SKM-1 (cell line): ENCODE data around the gene CSNK2A1.
A peak's percentile ranks its signal among the peaks of the same experiment; 100 is the strongest.
"Not testable (repeated sequence)": the region's sequence is repeated elsewhere in the genome, so short reads cannot be mapped to it uniquely, and the experiment has no call there.

ENCODE experiments used
- DNase-seq: peaks from one replicate; lab custom pipeline; 2025; ENCODE audit not compliant: unreplicated experiment; lab: John Stamatoyannopoulos, UW

CSNK2A1 gene

DNA sequence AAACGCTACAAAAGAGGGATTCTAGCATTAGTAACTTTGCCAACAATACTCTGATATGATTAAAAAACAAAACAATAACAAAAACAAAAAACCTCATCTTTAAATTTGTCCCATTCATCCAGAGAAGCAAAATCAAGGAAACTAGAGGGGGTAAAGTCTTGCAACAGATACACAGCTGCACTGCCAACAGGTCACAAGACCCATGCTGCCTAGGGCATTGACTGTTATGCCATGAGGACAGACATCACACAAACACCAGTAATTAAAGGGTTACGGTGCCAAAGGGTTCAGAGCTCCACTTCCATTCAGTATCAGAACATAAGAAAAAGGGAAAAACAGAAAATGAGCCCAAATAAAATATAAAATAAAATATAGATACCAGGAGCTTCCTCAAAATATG, 82.9 kb downstream of the CSNK2A1 start:
- DNase-seq = no peak

DNA sequence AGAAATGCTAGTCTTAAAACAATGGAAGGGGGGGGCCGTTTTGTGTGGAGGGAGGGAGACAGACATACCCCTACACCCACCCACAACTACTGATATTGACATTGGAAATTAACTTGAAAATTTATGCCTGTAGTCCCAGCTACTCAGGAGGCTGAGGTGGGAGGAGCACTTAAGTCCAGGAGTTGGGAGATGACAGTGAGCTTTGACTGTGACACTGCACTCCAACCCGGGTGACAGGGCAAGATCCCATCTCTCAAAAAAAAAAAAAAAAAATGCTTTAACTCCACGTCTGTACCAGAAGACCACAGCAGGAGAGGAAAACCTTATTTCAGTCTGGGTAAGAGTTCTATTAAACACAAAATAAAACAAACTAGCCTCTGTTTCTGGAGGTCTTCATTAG, 83.4 kb downstream of the CSNK2A1 start:
- DNase-seq = no peak

DNA sequence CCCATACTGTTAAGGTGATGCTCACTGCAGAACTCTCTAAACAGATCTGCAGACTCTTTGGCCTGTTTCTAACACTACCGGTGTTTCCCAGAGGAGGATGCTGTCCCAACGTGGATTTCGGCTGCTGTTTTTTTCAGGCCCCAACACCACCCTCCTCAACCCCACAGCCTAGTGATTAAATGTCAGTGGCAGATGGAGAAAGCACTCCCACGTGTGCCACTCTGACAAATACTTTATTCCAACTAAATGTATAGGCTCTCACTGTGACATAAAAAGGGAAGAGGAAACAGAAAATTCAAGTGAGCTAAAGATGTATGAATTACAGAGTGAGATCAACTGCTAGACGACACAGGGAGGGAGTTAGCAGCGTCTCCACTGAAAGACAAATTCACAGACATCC, 84.8 kb downstream of the CSNK2A1 start:
- no peak for DNase-seq

DNA sequence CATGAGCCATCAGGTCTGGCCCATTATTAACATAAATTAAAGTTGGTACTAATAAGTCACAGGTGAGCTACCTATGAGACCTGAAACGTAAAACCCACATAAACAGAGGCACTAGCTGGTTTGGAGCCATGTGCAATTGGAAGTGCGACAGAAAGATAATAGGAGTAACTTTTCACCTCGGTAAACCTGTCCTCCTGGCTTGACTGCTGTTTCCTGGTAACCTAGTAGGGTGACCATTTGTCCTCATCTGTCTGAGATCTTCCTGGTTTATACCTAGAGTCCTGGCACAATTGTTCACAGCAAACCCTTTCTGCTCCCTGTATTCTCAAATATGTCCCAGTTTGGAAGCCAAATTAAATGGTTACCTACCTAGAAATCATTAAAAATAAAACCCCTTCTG, 88.6 kb downstream of the CSNK2A1 start:
- DNase-seq = no peak

DNA sequence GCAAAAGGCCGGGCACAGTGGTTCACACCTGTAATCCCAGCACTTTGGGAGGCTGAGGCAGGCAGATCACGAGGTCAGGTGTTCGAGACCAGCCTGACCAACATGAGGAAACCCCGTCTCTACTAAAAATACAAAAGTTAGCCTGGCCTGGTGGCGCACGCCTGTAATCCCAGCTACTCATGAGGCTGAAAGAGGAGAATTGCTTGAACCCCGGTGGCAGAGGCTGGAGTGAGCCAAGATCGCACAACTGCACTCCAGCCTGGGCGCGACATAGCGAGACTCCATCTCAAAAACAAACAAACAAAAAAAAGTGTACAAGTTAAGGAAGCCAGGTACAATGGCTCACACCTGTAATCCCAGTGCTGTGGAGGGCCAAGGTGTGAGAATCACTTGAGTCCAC, 91.6 kb downstream of the CSNK2A1 start:
- DNase-seq = not testable (repeated sequence)

DNA sequence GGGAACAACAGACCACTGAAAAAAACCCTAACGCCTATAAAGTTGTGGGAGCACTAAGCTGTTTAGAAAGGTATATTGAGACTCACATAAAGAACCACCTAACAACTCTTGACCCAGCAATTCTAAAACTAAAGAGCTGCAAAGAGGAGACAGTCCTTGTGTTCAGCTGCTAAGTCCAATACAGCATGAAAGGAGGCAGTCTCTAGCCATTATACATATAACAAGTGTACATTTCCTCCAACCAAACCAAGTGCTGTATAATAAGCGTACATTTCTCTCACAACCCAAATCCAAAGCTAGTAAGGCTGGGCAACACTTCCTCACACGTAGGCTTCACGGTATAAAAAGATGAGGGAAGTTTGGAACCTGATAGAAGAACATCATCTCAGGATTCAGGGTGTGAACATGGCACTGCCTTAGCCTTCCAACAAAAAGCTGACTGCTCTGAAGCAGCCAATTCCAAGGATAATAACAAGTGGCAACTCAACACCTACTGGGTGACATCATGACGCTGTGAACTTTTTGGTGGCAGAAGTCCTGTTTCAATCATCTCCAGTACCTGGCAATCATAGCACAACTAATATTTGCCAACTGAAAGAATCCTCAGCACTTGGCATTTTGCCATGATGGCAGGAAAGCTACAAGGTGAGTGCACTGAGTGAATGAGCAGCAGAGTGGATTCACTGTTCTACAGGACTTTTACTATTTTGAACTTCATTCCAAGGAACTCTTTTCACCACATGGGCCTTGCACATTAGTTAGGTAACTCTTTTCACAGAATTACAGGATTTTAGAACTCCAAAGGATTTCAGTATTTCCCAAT, 97.9 kb downstream of the CSNK2A1 start:
- no peak for DNase-seq

DNA sequence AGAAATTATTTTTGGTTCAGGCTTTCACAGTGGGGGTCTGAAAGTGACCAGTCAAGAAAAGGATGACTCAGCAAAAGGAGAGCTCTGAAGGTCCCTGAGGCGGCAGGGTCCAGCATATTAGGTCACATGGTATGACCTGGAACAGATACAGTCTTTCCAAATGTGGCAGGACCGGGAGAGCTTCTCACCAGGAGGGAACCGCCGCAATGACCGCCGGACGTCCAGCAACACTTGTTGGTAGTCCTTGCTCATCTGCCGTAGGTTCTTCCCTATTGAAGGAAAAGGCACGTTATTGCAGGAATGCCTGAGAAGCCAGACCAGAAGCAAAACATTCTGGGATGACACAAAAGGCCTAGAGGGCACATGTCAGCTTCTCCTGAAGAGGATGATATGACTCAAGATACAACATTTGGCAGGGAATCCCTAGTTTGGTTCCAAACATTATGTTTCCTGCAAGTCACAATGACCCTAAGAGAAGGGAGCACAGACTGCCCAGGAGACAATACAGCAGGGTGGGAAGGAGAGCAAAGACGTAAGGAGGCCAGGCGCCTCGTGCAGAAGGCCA, 98.6 kb downstream of the CSNK2A1 start:
- no peak for DNase-seq

DNA sequence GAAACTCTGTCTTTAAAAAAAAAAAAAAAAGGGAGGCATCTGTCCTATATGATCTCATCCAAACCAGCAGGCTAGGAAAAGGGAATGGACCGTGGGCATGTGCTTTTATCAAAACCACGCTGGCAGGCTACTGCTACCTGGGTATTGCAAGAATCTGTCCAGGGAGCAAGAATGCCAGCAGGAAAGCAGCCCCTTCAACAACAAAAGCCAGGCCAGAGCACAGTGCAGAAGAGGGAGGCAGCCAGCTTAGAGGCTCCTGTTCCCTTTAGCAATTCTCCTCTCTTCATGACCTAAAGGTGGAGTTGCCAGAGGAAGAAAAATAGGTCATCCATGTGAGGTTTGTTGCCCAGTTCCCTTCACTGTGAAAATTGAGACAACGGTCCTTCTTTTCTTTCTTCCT, 99.5 kb downstream of the CSNK2A1 start:
- DNase-seq = no peak

DNA sequence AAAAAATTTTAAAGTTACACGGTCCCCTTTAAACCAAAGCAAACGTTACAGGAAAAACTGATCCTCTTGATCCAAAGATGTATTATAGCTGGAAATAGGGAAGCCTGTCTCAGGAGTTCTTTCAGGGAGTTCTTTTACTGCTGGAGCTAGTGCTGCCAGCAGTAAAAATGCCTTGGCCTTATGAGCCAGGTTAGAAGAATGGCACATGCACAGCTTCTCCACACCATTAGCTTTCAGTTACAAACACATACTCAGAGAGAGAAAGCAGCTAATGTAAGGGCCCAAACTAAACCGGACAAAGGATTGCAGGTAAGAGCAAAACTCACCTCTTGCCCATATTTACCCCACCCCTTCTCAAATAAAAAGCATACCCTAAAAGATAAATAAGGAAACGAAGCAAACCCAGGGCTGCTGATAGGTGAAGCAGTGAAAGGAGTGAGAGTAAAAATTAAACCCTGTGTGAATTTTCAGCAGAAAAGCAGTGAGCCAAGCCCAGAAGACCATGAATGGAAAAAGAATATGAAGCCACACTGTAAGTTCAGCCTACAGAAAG, 100.3 kb downstream of the CSNK2A1 start:
- no peak for DNase-seq

DNA sequence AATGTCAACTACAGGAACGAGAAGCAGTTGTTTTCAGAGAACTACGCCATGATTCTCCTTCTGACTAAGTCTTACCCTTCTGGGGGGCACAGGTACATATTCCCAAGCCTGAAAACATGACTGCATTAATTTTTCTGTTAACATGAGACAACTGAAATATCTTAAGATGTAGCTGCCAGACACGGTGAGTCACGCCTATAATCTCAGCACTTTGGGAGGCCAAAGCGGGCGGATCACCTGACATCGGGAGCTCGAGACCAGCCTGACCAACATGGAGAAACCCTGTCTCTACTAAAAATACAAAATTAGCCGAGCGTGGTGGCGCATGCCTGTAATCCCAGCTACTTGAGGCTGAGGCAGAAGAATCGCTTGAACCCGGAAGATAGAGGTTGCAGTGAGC, 103.0 kb downstream of the CSNK2A1 start:
- DNase-seq = no peak

DNA sequence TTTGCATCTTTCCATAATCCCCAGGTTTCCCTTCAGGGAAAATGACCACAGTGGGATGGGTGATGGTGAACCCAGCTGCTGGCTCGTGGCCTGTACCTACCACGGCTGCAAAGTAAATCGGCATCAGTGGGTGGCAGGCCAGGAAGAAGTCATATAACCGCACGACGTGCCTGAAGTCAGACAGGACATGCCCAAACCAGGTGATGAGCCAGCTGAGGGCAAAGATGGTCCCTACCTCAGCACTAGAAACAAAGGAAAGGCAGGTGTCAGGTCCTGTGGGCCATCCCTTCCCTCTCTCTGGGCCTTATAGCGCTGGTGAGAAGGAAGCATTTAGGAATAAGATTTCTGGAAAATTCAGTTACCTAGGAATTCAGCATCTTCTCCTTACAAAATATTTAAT, 103.4 kb downstream of the CSNK2A1 start:
- DNase-seq = no peak

DNA sequence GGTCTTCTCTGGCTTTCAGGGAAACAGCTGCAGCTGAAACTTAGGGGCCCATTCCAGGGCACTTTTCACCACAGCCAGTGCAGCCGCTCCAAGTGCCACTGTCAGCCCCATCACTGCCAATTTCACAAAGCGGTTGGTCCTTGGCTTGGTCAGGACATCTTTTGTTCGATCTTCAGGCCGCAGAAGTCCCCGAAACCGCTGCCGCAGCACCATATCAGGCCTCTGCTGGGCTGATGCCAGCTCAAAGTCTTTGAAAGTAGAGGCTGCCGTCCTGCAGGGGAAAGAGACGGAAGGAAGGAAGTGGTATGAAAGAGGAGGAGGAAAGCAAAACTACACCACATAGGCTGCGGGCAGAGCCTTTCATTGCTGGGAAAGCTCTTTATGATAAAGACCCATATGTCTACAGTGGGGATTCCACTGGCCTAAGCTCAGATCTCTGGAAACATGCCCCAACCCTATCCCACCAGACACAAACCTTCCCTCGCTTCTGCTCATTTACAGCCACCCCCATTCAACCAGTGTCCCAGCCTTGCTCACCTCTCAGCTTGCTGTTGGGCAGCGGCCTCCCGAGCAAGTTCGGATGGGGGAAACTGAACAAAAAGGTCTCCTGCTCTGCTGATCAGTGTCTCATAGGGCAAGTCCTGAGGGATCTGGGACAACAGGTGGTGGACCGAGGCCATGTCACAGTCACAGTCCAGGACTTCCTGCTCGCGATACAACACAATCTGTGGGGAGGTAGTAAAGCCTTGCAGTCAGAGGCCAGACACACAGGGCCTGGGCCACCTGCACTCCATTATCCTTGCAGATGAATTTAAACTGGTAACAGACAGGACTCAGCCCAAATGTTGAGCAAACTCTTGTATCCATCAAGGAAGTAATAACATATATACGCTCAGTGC, 104.8 kb downstream of the CSNK2A1 start:
- DNase-seq = peak; percentile 13

DNA sequence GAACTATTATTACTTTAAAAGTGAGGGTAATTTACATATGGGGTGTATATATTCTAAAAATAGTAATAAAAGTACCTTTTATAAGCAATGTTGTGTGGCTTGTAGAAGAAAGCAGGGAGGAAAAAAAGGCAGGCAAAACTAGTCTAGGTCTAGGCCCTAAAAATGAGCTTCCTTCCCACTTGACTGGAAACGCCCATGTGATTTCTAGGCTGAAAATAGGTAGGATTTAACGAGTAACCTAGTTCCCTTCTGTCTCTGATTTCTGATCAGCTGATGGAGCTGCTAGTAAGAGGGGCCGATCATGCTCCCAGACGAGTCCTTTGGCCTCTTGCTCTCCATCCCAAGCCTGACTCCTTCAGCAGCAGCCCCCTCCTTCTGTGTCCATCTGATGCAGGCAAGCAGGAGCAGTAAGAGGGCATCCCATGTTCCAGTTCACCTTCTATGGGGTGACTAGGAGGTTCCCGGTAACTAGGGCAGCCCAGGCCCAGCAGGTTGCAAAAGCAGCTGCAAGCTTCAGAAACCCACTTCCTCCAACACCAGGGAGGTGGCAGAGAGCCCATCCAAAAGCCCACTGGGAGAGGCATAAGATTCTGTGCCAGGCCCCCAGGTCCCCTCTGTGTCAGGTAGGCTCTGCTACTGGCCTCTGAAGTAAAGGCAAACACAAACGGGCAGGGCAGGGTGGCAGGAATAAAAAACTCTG, 105.7 kb downstream of the CSNK2A1 start:
- DNase-seq = no peak

DNA sequence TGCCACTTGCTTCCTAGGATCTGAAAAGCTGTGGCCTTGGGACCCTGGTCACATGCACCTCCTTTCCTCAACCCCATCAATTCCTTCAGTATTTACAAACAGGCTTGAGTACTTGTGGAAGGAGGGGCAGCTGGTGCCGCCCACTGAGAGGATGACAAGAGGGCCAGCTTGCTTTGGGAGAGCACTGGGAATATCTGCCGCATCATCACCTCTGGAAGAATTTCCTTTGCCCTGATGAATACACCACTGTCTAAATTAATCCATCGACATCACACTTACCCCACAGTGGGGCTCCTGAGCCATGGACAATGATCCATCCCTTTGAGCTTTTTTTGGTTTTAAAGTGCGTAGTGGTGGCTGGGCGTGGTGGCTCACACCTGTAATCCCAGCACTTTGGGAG, 107.1 kb downstream of the CSNK2A1 start:
- DNase-seq = no peak

DNA sequence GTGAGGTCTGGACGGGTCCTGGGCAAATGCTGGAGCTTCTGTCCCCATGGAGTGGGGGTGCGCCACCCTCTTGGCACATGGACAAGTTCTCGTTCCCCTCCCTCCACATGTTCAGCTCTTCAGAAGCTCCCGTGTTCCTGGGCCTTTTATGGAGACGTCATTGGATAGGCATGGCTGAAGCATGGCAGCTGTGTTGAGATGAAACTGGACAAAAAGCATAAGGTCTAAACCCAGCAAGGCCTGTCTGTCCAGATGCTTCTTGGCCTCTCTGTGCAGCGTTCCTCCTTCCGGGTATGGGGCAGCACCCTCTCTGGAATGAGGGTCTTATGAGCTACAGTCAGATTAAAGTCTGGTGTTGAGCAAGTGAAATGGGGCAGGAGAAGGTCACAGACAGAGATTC, 108.0 kb downstream of the CSNK2A1 start:
- no peak for DNase-seq

DNA sequence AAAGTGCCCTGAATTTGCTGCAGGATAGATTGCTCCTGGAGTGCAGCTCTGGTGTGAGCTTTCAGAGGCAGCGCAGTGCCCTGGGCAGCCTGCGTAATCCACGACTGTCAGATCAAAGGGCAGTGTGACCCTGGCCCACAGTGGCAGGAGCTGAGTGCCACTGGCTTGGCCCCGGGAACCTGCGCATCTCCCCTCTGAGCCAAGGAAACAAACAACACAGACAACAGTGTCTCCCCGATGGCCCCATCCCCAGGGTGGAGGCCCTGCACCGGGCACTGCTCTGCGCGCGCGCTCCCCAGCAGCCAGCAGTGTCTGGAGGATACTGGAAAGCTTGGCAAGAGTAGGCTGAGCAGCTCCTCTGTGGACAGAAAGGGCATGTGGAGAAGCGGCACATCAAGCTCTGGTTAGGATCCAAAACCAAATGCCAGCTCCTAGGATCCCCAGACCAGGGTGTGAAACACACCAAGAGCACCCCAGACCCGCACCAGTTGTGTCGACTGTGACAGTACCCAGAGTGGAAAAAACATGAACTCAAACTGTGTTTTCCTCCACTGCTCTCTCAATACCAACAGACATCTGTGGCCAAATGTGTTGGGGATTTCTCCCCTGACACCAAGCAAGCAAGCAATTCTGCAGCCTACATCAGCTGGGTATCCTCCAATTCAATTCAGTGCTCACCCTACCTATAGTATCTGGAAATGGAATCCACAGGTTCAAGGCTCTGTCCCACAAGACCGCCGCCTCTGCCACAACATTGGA, 108.8 kb downstream of the CSNK2A1 start:
- DNase-seq = no peak

DNA sequence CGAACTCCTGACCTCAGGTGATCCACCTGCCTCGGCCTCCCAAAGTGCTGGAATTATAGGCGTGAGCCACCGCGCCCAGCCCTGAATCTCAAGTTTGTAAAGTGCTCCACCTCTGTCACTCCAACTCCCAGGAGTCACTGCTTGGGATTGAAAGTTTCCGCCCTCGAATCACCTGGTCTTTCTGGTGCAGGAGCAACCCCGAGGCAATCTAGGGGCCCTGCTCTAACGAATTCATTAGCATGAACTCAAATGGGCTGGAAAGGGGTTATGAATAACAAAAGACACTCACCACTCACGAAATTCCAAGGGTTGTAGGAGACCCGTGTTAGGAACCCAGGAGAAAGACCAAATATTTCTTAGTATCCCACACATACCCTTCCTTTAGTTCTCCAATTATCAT, 109.4 kb downstream of the CSNK2A1 start:
- DNase-seq = no peak

DNA sequence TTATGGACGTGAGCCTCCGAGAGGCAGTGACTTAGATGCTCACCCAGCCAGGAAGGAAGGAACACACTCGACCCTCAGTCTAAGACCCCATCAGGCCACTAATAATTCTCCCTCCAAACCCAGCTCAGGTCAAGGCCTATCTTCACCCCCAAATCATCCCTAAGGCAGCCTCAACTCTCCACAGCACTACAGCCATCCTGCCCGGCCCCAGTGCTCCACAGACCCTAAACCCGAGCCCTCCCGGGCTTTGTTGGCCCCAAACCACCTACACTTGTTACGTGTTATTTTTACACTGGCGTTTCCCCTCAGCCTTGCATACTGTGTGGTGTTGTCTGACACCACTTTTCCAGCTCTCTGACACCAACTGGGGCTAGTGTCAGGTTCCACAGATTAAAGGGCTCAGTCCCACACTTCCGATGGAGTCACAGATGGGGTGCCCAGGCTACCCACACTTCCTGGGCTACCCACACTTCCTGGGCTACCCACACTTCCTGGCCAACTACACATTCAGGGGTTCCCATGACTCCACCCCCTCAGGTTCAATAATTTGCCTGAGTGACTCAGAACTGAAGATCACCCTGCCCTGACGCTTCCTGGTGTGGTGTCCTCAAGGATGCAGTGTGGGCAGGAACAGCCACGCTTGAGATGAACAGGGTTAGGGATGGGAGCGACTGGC, 110.2 kb downstream of the CSNK2A1 start:
- DNase-seq = no peak

DNA sequence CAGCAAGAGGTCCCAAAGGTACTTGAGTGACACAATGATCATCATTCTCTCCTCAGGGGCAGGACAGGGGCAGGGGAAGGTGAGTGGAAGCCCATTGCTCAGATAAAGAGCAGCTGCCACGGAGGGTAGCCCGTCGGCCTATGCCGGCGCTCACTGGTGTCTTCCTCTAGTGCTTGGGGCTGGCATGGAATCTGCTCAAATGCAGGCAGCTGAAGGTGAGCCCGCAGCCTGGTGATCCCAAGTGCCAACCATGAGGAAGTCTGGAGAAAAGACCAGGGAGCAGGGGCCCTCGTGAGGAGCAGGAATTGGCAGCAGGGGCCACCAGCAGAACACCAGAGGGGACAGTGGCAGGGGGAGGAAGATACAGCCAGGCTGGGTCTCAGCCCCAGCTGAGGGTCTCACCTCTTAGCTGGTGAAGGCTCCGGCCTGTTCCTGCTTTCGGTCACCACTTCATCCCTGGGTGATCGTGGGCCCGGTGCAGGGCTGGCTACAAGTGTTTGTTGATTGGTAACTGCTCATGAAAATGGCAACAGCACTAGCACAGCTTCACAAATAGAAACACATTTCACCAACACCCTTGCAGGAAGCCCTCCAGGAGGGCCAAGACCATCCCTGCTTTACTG, 110.8 kb downstream of the CSNK2A1 start:
- no peak for DNase-seq
